NB4 (cell line): Measurements from ENCODE around the gene GRHL1.
"Not testable (repeated sequence)": the region's sequence is repeated elsewhere in the genome, so short reads cannot be mapped to it uniquely, and the experiment has no call there.

Experiments used
- DNase-seq: peaks from one replicate; pipeline ENCODE4 v3.0.0; 2010; ENCODE audit warnings: low read depth
- H3K4me3 ChIP-seq: one replicate; pipeline ENCODE4 v1.5.1; 2011; ENCODE audit warnings: mild to moderate bottlenecking, low read depth, low read length, moderate library complexity
- MYC ChIP-seq: IDR thresholded peaks from 2 replicates; pipeline ENCODE4 v1.6.1; 2011; ENCODE audit warnings: low read depth, low read length
- POLR2A ChIP-seq: IDR thresholded peaks from 2 replicates; pipeline ENCODE4 v1.6.1; 2011; ENCODE audit warnings: mild to moderate bottlenecking; ENCODE audit not compliant: insufficient read length; ENCODE audit errors: extremely low read depth
- TF ChIP-seq, protein P1 (sequence below): IDR thresholded peaks from 2 replicates; pipeline ENCODE4 v1.6.1; 2011; ENCODE audit warnings: low read depth, low read length
- TF ChIP-seq, protein P2 (sequence below): IDR thresholded peaks from one replicate; pipeline ENCODE4 v1.5.1; 2012; ENCODE audit warnings: low read depth, low read length

GRHL1 gene

DNA sequence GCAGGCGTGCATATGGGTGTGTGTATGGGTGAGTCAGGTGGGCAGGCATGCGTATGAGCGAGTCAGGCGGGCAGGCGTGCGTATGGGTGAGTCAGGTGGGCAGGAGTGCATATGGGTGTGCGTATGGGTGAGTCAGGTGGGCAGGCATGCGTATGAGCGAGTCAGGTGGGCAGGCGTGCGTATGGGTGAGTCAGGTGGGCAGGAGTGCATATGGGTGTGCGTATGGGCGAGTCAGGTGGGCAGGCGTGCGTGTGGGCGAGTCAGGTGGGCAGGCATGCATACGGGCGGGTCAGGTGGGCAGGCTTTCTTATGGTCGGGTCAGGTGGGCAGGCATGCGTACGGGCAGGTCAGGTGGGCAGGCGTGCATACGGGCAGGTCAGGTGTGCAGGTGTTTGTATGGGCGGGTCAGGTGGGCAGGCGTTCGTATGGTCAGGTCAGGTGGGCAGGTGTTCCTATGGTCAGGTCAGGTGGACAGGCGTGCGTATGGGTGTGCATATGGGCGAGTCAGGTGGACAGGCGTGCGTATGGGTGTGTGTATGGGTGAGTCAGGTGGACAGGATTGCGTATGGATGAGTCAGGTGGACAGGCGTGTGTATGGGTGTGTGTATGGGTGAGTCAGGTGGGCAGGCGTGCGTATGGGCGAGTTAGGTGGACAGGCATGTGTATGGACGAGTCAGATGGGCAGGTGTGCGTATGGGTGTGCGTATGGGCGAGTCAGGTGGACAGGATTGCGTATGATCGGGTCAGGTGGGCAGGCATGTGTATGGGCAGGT, 63.1 kb downstream of the GRHL1 start:
- H3K4me3 ChIP-seq: no peak overlapping the region
- DNase-seq: no peak
- no peak for TF ChIP-seq MYC
- TF ChIP-seq, protein P1, sequence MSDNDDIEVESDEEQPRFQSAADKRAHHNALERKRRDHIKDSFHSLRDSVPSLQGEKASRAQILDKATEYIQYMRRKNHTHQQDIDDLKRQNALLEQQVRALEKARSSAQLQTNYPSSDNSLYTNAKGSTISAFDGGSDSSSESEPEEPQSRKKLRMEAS: no peak
- no peak for TF ChIP-seq POLR2A
- TF ChIP-seq, protein P2, sequence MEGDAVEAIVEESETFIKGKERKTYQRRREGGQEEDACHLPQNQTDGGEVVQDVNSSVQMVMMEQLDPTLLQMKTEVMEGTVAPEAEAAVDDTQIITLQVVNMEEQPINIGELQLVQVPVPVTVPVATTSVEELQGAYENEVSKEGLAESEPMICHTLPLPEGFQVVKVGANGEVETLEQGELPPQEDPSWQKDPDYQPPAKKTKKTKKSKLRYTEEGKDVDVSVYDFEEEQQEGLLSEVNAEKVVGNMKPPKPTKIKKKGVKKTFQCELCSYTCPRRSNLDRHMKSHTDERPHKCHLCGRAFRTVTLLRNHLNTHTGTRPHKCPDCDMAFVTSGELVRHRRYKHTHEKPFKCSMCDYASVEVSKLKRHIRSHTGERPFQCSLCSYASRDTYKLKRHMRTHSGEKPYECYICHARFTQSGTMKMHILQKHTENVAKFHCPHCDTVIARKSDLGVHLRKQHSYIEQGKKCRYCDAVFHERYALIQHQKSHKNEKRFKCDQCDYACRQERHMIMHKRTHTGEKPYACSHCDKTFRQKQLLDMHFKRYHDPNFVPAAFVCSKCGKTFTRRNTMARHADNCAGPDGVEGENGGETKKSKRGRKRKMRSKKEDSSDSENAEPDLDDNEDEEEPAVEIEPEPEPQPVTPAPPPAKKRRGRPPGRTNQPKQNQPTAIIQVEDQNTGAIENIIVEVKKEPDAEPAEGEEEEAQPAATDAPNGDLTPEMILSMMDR: no peak

DNA sequence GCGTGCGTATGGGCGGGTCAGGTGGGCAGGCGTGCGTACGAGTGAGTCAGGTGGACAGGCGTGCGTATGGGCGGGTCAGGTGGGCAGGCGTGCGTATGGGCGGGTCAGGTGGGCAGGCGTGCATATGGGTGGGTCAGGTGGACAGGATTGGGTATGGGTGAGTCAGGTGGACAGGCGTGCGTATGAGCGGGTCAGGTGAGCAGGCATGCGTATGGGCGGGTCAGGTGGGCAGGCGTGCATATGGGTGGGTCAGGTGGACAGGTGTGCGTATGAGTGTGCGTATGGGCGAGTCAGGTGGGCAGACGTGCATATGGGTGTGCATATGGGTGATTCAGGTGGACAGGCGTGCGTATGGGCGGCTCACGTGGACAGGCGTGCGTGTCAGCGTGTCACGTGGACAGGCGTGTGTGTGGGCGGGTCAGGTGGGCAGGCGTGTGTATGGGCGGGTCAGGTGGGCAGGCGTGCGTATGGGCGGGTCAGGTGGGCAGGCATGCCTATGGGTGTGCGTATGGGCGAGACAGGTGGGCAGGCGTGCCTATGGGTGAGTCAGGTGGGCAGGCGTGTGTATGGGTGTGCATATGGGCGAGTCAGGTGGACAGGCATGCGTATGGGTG, 64.0 kb downstream of the GRHL1 start:
- not testable (repeated sequence) for H3K4me3 ChIP-seq, DNase-seq

DNA sequence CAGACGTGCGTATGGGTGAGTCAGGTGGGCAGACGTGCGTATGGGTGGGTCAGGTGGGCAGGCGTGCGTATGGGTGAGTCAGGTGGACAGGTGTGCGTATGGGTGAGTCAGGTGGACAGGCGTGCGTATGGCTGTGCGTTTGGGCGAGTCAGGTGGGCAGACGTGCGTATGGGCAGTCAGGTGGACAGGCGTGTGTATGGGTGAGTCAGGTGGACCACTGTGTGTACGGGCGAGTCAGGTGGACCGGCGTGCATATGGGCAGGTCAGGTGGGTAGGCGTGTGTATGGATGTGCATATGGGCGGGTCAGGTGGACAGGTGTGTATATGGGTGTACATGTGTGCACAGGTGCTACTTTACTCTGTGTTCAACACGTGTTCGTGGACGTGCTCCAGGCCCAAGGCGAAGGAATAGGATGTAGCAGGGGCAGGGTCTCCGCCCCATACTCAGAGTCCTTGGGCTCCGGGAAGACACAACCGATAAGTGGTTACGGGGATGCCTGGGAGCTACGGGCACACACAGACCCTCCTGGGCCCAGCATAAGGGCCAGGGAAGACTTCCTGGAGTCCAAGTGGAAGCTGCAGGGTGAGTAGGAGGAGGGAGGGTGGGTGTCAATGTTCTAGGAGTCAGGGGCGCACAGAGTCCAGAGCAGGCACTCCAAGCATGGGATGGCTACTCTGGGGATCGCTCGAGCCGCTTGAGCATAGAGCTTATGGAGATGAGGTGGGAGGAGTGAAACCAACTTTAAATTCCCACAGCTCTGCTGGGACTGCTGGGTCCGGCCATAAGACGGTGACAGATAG, 64.7 kb downstream of the GRHL1 start:
- TF ChIP-seq, protein P2: no peak
- TF ChIP-seq, protein P1: no peak
- no peak for TF ChIP-seq MYC
- TF ChIP-seq POLR2A: no peak
- no peak for DNase-seq

DNA sequence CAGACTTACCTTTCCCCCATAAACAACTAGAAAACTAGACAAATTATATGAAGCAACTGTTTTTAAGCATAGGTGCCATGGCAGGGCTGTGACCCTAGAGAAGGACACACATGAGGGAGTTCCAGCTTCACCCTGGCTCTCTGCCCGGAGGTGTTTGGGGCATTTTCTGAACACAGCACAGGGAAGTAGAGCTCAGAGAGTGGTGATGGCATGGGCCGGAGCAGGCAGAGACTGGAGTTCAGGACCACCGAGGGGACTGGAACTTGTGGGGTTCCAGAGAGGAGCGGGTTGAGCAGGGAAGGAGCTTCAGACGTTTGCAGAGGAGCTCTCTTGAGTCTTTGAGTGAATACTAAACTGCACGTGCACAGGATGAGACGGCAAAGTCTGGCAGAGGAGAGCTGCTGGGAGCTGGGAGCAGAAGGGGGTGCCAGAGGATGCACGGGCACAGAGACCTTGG, 65.3 kb downstream of the GRHL1 start:
- no peak for DNase-seq
- no peak overlapping the region for H3K4me3 ChIP-seq
- TF ChIP-seq, protein P2: no peak
- TF ChIP-seq POLR2A: no peak
- TF ChIP-seq, protein P1: no peak
- no peak for TF ChIP-seq MYC

More for the DNA sequence above, 64.7 kb downstream of the GRHL1 start:
- no peak overlapping the region for H3K4me3 ChIP-seq

DNA sequence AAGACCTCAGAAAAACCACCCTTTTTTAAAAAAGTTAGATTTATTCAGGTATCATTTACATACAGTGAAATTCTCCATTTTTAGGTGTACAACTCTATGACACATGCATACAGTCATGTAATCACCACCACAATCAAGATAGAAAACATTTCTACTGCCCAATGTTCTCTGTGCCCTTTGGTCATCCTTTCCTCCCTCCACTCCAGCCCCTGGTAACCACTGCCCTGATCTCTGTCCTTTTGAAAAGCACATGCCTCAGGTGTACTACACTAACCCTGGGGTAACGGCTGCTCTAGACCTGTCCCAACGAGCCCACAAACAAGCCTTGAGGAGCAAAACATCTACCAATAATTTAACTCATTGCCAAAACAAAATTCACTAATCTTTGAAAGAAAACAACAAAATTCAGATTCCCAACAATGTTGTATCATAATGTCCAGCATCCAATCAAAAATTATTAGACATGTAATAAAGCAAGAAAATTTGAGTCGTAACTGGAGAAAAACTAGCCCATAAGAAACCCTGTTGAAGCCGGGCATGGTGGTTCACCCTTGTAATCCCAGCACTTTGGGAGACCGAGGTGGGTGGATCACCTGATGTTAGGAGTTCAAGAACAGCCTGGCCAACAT, 65.9 kb downstream of the GRHL1 start:
- TF ChIP-seq, protein P2: no peak
- no peak for TF ChIP-seq MYC
- no peak for TF ChIP-seq POLR2A
- TF ChIP-seq, protein P1: no peak
- no peak overlapping the region for H3K4me3 ChIP-seq
- DNase-seq: no peak

DNA sequence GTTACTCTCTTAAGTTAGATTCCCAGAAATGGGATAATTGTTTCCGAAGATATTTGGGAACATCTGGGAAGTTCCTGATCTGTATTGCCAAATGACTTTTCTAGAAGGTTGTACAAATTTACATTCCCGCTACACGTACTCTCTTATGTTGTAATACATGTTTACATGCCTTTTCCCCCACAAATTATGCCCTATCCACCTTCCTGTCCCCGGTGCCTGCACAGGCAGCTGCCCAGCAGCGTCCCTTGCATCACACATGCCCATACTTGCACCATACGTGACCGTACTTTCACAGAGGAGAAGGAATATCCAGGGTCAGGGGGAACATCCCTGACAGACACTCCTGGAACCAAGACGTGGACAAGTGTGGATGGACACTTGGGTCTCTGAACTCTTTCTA, 67.7 kb downstream of the GRHL1 start:
- no peak overlapping the region for H3K4me3 ChIP-seq
- TF ChIP-seq MYC: no peak
- TF ChIP-seq, protein P2: no peak
- TF ChIP-seq, protein P1: no peak
- no peak for TF ChIP-seq POLR2A
- no peak for DNase-seq
